Hepatocyte (in vitro differentiated cells): ENCODE measurements around the gene ABCB1.
"Not testable (repeated sequence)": the region's sequence is repeated elsewhere in the genome, so short reads cannot be mapped to it uniquely, and the experiment has no call there.

Source experiments
- CTCF ChIP-seq: fragments of 200-600 bp; sonication (generic); IDR thresholded peaks from 2 replicates; pipeline ENCODE4 v1.5.1; 2016; ENCODE audit warnings: antibody characterized with exemption, mild to moderate bottlenecking; ENCODE audit not compliant: poor library complexity
- EZH2 ChIP-seq: fragments of 200-600 bp; sonication (generic); IDR thresholded peaks from 2 replicates; pipeline ENCODE4 v1.6.1; 2016; ENCODE audit warnings: antibody characterized with exemption, mild to moderate bottlenecking, borderline replicate concordance
- EZH2phosphoT487 ChIP-seq: fragments of 200-600 bp; sonication (generic); IDR thresholded peaks from one replicate; pipeline ENCODE4 v1.6.1; 2018; ENCODE audit warnings: antibody characterized with exemption, mild to moderate bottlenecking, low read depth, moderate library complexity; ENCODE audit not compliant: unreplicated experiment, severe bottlenecking

- TF ChIP-seq CTCF, EZH2, EZH2phosphoT487: not testable (repeated sequence)
Observed at GRCh38 chr7:87469204-87469603, 131.5 kb downstream of the ABCB1 start.
